Measurements from ENCODE around the gene INSM2.

Gene INSM2, protein sequence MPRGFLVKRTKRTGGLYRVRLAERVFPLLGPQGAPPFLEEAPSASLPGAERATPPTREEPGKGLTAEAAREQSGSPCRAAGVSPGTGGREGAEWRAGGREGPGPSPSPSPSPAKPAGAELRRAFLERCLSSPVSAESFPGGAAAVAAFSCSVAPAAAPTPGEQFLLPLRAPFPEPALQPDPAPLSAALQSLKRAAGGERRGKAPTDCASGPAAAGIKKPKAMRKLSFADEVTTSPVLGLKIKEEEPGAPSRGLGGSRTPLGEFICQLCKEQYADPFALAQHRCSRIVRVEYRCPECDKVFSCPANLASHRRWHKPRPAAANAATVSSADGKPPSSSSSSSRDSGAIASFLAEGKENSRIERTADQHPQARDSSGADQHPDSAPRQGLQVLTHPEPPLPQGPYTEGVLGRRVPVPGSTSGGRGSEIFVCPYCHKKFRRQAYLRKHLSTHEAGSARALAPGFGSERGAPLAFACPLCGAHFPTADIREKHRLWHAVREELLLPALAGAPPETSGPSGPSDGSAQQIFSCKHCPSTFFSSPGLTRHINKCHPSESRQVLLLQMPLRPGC

DNA sequence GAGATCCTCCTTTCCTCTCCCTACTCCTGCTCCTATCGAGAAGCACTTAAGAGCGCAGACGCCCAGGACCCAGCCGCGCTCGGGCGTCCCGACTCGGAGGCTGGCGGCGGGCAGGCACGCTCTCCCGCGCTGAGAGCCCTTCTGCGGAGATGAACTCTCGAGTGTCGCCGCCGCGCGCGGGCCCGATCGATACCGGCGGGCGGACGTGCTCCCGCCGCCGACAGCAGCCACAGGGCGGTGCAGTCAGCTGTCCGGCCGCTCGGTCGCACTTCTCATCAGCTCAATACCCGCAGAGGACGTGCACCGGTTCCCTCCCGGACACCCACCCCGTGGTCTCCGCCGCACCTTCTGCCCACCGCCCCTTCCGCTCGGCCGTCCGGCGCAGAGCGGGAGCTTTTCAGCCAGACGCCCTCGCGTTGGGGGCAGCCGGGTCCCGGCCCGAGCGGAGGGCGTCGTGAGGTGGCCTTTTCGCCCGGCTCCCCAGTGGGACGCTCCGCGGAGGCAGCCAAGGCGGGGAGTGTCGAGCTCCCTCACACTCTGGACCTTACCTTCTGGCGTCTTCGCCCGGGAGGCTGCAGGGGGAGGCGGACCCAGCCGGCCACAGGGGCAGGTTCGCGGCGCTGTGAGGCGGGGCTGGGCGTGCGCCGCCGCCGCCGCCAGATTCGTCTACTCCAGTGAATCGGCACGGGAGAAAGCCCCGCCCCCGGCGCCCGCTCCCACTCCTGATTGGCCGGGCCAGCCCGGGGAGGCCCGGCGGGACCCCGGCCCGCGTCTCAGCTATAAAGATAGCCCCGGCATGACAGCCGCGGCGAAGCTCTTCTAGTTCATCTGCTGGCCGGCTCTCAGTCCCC, at the start of gene INSM2:
TSS of gene INSM2 (plus strand) at position 808 of the 851 bp plus-strand sequence. CDS start 89 bp downstream, outside the sequence.
- peak in 2 of 4 experiments; percentile 32 to 40 for DNase-seq

DNA sequence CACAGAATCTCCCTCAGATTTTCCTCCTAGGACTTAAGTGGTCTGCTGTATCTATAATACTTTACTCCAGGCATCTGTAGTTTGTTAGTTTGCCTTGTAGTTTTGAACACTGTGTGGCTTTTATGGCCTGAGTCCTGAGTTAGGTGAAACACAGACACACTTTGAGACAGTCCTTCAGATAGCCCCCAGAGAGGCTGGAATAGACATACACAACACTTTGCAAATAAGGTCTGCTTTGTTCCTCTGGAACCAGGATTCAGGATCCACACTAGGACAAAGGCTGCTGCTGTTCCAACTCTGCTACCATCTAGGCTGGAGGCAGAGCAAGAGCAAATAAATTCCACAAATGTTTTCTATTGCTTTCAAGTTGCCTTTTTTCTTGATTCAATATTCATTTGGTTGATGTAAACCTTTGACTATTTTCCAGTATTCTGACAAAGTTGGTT, 41.4 kb upstream of the INSM2 start:
- DNase-seq, result no peak

DNA sequence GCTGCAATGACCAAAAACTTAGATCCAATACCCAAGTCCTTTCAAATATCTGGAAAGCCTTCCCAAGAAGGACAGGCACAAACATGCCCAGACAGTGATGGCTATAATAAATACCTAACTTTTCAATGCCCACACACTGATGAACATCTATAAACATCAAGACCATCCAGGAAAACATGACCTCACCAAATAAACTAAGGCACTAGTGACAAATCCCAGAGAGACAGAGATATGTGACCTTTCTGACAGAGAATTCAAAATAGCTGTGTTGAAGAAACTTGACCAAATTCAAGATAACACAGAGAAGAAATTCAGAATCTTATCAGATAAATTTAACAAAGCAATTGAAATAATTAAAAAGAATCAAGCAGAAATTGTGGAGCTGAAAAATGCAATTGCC, 38.7 kb upstream of the INSM2 start:
- no peak for DNase-seq

DNA sequence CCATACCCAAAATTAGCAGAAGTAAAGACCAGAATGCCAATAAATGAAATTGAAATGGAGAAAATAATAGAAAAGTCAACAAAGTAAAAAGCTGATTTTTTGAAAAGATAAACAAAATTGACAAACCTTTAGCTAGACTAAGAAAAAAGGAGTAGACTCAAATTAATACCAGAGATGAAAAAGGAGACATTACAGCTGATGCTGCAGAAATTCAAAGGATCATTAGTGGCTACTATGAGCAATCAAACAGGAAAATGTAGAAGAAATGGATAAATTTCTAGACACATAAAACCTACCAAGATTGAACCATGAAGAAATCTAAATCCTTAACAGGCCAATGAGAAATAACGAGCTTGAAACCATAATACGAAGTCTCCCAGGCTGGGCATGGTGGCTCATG, 34.8 kb upstream of the INSM2 start:
- DNase-seq, result no peak

DNA sequence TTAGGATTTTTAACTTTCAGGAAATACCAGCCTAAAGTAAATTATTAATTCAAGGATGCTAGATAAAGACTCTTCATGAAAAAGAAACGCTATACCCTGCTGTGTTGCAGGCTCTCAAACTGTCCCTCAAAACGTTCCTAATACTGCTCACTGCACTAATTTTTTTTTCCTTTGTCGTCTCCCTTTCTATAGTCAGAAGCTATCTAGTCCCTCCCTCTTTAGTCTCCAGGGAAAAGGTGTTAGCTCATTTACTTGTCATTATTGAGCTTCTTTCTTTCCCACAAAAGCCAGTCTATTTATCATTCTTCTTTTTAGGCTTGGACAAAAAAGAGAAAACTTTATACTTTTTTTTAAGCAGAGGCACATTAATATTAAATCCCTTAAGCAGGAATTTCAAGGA, 30.3 kb upstream of the INSM2 start:
- DNase-seq, result no peak

DNA sequence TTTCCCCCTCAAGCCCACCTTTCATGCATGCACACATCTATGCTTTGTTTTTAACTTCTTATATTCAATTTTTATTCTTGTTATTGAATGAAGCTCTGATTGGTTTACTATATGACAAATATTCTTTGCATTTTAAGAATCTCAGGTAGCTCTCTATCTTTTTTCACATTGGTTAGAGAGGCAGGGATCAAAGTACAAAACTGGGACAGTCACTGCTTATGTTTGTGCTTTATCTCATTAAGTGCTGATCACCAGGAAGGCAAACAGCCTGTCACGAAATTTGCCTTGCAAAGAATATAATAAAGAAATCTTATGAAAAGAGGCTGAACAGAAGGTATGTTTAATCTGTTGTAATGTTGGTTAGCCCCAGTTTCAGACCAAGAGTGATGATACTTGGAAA, 29.7 kb upstream of the INSM2 start:
- DNase-seq, result no peak

DNA sequence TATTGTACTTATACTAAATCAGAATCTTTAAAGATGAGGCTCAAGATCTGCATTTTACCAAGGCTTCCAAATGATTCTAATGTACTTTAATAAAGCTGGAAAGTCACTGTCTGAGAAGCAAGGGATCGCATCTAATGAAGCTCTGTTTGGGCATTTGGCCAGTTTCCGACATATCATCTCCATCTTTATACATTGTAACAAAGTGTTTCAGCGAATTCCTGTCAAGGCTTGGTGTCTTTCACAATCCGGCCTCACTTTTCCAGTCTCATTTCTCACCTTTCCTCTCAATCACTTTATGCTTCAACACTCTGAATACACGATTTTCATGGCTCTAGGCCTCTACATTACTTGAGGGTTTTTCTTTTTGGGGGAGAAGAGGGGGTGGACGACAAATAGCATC, 27.5 kb upstream of the INSM2 start:
- DNase-seq, result no peak

DNA sequence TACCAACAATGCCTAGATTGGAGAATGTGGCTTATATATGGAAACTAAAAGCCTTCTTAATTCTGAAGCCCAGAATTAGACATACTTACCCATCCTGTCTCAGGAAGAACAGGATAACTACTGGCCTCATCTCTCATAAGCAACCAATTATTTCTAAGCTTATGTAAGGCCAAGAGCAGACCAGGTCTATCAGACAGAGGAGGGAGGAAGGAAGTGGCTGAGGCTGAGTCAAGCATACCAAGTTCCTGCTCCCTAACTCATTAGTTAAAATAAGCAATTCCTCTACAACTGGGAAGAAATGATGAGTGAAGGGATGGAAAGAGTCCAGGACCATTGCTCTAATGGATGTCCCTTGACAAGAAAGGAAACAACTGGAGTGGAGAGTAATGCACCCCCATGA, 27.0 kb upstream of the INSM2 start:
- DNase-seq, result no peak

DNA sequence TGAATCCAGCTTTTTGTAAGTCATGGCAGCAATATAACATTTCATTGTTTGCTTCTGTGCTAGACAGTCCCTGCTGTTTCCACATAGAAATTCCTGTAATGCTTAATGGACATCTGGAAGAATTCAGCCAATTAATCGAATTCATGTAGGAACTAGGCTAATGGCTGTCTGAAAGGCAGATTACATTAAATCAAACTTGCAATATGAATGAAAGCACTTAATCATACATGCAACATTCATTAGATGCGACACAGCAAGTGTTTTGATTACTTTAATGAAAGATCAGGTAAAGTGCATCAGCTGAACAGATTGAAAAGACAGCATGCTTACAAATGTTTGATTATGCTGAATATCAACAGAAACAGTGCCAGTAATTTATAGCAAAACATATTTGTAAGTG, 24.1 kb upstream of the INSM2 start:
- DNase-seq, result no peak

DNA sequence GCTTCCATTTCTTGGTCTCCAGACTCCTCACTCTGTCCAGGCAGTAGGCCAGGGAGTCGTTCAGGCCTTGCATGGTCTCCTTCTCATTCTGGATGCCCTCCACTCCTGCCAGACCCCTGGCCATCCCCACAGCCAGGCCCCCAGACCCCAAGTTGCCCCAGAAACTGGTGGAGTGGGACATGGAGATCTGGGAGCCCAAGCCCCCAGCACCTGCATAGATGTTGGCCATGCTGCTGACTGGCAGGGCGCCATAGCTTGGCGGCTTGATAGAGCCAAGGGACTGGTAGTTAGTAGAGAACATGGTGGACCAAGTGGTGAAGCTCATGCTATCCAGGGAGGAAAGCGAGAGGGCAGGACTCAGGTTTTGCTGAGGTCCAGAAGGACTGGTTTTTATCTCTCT, 21.2 kb upstream of the INSM2 start:
- no peak for DNase-seq

DNA sequence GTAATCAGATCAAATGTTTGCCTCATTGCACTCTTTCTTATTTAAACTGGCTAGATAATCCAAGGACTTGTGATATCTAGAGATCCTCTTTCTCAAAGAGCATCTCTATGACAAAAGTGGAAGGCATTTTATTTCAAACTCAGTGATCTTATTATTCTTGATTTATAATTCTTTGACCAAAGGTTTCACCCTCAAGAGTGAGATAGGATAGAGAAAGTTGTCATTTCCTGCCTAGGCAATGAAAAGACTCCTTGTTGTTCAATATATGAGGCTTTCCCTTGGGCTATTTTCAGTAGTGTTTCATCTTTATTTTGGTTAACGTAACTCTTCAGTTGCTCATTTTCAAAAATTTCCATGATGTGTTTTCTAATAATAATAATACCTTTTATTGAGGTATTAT, 18.0 kb upstream of the INSM2 start:
- no peak for DNase-seq

DNA sequence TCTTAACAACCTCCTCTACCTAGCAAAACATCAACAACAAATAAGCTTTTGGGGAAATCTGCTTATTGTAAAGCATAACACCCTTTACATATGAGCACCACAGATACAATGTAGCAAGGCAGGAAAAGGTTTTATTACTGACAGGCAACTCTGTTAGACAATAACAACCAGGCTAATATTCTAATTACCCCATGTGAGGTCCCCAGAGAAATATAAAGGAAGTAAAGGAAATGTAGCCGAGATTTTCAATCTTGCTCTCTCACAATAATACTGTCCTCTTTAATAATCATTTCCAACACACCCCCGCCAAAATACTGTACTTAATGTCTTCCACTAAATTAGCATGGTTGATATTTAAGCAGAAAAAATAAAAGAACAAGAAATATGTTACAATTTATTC, 14.0 kb upstream of the INSM2 start:
- DNase-seq, result no peak

DNA sequence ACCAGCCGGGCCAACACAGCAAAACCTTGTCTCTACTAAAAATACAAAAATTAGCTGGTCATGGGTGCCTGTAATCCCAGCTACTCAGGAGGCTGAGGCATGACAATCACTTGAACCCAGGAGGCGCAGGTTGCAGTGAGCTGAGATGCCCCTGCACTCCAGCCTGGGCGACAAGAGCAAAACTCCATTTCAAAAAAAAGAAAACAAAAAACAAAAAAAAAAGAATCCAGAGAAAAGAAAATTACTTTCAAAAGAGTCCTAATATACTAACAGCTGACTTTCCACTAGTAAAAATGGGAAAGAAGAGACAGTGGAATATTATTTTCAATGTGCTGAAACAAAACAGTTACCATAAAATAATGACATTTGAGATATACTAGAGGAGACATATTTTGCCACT, 8.3 kb upstream of the INSM2 start:
- DNase-seq, result no peak

DNA sequence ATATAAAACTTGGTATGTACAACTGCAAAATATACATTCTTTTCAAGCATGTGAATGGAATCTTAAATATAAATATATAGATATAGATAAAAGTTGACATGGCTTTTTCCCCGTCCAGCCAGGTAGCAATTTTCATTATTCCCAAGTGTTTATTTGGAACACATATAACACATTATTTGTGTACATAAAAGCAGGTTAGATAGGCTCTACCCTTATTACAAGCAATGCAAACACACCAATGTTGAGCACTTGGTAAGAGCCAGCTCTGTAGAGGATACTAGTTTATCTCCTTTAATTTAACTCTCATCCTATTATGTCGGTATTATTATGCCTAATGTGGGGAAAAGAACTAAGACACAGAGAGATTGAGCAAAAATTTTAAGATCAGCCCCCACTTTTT, 7.0 kb upstream of the INSM2 start:
- no peak for DNase-seq

DNA sequence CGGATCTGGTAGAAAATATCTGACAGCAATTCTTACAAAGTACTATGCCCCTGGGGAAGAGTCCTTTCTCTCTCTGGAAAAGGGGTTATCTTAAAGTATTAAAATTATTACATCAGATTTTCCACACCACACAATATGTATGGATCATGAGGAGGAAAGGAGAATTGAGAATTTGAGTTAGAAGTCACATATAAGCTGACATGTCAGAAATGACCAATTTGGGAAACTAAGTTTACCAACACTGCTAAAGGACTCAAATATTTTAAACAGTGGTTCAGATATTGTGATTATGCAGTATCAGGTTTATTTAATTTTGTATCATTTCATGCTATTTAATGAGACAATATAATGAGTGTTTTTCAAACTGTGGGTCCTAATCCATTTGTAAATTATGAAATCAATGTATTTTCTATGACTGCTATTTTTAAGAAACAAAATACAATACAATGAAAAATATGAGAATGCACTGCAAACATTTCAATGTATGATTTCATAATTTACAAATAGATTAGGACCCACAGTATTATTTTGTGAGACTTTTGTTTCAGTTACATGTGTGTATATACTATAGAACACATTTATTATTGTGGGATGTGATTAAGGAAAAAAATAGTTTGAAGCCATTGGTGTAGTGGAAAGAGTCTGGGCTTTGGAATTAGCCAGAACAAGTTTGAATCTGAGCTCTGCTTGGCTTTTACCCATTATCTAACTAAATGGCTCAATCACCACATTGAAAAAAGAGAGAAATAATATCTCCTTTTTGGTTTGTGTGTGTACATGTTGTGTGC, 1.8 kb upstream of the INSM2 start:
- no peak for DNase-seq

DNA sequence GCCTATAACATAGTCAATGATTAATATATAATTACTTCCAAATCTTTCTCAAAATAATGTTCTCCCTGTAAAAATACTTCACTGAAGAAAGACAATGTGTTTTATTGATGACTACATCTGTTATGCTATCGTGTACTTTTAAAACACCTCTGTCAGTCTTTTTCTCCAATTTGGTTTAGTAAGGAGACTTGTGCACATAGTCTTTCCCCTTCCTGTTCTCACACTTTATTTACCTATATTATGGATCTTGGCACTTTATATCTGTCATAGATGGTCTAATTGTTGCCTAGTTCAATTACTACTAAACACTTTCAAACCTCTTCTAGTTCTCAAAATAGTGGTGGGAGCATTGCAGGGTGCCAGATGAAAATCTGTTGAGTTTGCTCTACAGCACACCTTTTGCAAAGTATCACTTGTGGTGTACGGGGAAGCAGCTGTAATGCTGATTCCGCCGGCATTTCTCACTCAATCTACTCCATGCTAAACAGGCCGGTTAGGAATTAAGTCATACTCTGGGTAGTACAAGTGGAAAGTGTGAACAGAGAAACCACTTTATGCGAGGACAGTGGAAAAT, 1.1 kb upstream of the INSM2 start:
- DNase-seq, result no peak

DNA sequence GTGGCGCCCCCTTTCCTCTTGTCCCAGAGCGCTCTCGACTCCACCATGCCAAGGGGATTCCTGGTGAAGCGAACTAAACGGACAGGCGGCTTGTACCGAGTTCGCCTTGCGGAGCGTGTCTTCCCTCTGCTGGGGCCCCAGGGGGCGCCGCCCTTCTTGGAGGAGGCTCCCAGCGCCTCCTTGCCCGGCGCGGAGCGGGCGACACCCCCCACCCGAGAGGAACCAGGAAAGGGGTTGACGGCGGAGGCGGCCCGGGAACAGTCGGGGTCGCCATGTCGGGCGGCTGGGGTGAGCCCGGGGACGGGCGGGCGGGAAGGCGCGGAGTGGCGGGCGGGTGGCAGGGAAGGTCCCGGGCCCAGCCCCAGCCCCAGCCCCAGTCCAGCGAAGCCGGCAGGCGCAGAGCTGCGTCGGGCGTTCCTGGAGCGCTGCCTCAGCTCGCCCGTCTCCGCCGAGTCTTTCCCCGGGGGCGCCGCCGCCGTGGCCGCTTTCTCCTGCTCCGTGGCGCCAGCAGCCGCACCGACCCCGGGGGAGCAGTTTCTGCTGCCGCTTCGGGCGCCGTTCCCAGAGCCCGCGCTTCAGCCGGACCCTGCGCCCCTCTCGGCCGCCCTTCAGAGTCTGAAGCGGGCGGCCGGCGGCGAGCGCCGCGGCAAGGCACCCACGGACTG, 376 bp downstream of the INSM2 start:
- DNase-seq, result no peak

DNA sequence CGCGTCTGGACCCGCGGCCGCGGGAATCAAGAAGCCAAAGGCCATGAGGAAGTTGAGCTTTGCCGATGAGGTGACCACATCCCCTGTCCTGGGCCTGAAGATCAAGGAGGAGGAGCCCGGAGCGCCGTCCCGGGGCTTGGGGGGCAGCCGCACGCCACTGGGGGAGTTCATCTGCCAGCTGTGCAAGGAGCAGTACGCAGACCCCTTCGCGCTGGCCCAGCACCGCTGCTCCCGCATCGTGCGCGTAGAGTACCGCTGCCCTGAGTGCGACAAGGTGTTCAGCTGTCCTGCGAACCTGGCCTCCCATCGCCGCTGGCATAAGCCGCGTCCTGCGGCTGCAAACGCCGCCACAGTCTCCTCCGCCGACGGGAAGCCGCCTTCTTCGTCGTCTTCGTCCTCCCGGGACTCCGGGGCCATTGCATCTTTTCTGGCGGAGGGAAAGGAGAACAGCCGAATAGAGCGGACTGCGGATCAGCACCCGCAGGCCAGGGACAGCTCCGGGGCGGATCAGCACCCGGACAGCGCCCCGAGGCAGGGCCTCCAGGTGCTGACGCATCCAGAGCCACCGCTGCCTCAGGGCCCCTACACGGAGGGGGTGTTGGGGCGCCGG, 1.0 kb downstream of the INSM2 start:
- DNase-seq, result peak in 3 of 4 experiments; percentile 30 to 40 (median 32)

DNA sequence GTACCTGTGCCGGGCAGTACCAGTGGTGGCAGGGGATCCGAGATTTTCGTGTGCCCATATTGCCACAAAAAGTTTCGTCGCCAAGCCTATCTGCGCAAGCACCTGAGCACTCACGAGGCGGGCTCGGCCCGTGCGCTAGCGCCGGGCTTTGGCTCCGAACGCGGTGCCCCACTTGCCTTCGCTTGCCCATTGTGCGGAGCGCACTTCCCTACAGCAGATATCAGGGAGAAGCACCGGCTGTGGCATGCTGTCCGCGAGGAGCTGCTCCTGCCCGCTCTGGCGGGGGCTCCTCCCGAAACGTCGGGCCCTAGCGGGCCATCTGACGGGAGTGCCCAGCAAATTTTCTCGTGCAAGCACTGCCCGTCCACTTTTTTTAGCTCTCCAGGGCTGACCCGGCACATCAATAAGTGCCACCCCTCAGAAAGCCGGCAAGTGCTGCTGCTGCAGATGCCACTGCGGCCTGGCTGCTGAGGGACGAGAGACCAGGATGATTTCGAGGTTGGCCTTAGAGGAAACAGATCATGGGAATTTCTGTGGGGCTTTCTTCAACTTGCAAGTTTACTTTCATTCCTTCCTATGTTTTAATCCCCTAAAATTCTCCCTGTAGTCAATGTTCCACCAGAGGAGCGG, 1.6 kb downstream of the INSM2 start:
- DNase-seq, result no peak

DNA sequence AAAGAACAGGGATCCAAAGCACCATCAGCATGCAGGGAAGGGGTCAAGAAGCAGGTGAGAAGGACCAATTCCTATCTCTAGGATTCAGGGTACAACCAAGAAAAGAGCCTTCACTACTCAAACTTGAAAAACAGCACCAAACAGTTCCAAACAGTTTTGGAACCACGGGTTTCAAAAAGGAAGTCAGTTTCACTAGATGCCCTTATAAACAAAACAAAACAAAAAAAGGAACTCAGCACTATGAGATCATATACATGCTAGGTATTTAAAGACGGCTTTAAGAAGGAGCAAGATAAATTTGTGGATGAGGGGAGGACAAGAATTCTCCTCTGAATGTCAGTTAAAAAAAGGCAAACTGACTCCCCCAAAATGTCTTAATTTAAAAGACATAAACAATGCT, 6.0 kb downstream of the INSM2 start:
- DNase-seq, result no peak

DNA sequence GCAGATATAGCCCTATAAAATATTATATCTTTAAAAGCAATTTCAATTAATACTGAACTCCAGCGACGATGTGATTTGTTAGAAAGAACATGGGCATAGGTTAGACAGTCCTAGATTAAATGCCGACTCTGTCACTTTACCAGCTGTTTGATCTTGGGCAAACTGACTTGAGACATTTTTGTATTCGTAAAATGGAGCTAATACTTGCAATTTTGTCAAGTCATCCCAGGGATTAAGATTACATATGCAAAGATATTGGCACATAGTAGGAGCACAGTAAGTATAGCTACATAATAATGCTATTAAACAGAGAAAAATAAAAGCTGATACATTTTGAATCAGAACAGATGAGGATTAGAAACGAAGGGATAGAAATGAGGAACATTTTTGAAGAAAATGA, 9.0 kb downstream of the INSM2 start:
- no peak for DNase-seq

Data from activated CD4-positive, CD25-positive, alpha-beta regulatory T cell (primary cell).